Fibroblast of skin of back (primary cell): ENCODE results near the gene HOGA1.
"Not testable (repeated sequence)": the region's sequence is repeated elsewhere in the genome, so short reads cannot be mapped to it uniquely, and the experiment has no call there.

Source experiments
- DNase-seq: peaks from one replicate; pipeline ENCODE4 v3.0.0-alpha.2; 2013

Gene HOGA1

DNA sequence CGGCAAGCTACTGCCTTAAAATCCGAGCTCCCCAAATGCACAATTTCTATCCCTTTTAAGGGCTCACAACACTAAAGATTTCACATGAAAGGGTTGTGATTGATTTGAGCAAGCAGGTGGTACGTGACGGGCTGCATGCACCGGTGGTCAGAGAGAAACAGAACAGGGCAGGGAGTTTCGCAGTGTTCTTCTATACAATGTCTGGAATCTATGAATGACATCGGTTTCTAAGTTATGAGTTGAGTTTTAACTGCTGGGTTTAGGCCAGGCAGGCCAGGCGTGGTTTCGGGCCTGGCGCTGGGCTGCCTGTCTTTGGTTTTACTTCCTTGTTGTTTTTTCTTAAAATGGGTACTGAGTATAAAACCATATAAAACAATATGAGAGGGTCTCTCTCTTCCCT lies 28.6 kb upstream of the HOGA1 start:
- not testable (repeated sequence) for DNase-seq

DNA sequence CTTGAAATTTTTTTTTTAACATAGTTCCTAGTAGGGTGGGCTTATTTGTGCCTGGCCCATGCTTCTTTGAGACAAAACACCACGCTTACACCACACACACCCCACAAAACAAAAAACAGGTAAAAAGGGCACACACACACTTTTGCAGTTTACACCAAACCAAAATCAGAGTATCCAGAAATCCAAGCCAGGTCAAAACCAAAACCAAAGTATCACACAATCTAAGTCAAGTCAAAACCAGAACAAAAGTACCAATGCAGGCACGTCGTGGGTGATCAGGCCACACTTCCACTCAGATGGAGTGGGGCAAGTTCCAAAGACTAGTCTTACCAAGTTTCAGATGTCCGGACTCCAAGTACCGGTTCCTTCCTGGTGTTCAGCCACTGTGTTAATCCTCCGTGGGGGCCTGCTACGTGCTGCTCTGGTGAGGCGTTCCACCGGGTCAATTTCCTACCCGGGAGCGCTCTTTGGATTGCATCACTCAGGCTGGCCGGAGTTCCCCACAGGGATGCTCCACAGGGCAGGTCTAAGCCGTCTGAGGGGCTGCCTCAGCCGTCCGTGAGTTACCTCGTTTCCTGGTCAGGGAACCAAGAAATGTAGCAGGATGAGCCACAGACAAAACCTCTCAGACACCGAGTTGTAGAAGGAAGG lies 23.3 kb upstream of the HOGA1 start:
- DNase-seq = not testable (repeated sequence)

DNA sequence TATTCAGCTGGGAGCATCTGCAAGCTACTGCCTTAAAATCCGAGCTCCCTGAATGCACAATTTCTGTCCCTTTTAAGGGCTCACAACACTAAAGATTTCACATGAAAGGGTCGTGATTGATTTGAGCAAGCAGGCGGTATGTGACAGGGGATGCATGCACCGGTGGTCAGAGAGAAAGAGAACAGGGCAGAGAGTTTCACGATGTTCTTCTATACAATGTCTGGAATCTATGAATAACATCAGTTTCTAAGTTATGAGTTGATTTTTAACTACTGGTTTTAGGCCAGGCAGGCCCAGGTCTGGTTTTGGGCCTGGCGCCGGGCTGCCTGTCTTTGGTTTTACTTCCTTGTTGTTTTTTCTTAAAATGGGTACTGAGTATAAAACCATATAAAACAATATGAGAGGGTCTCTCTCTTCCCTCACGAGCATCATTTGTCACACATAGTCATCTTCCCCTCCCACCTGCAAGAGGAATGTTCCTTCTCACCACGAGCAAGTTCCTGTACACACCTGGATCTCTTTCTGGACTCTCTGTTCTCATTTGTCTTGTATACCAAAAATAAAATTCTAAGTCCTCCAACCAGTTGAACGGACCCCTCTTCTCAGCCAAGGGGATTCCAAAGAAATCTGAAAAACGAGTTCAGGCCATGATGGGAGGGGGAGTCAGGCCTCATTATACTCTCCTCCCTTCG lies 22.7 kb upstream of the HOGA1 start:
- DNase-seq = not testable (repeated sequence)

DNA sequence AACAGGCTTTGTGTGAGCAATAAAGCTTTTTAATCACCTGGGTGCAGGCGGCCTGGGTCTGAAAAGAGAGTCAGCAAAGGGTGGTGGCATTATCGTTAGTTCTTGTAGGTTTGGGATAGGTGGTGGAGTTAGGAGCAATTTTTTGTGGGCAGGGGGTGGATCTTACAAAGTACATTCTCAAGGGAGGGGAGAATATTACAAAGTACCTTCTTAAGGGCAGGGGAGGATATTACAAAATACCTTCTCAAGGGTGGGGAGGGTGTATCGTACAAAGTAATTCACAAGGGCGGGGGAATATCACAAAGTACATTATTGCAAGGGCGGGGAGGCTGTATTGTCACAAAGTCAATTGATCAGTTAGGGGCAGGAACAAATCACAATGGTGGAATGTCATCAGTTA lies 21.9 kb upstream of the HOGA1 start:
- DNase-seq = not testable (repeated sequence)

DNA sequence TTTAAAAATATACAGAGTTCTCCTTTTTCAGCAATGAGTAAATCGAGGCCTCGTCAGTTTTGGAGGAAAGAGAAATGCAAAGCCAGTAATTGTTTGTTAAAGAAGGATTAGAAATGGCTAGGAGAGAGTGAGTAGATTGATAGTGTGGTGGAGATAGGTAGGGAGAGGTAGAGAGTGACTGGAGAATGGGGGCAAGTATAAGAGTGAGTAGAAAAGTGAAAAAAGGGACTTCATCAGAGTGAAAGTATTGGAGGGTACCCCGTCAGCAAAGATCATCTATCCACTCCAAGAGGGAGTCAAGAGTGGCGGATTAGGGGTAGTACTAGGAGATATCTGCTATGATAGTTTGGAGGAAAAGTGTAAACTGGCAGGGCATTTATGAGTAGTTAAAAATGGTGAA lies 20.9 kb upstream of the HOGA1 start:
- no peak for DNase-seq

DNA sequence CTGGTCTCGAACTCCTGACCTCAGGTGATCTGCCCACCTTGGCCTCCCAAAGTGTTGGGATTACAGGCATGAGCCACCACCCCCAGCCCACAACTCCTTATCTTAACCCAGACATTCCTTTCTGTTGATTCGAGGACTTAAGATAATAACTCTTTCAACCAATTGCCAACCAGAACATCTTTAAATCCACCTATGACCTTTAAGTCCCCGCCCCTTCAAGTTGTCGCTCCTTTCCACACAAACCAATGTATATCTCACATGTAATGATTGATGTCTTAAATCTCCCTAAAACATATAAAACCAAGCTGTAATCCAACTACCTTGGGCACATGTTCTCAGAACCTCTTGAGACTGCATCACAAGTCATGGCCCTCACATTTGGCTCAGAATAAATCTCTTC lies 19.4 kb upstream of the HOGA1 start:
- DNase-seq = no peak

DNA sequence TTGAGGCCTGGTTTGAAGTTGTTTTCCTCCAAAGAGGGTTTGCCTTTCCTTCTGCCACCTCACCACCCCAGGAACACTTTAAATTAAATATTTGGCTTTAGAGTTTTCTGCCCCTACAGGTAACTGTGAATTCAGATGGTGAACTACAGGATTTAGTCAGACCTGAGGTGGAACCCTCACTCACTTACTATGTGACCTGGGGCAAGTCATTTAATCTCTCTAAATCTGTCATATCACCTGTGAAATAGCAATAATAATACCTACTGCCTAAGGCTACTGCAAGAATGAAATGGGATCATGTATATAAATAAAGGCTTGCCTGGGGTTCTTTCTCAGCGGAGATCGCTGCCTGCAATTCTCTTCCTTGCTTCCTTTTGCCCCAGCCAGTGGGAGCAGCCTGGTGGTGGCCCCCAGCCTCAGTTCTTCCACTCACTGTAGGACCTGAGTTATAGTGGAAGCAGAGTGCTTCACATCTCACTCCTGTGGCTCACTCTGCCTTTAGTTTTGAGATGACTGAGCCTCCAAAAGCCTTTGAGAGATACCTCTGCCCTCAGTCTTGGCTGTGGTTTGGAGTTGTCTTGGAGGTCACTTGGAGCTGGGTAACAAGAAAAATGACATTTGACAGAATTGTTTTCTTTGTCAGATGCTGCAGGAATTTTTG lies 17.7 kb upstream of the HOGA1 start:
- no peak for DNase-seq

DNA sequence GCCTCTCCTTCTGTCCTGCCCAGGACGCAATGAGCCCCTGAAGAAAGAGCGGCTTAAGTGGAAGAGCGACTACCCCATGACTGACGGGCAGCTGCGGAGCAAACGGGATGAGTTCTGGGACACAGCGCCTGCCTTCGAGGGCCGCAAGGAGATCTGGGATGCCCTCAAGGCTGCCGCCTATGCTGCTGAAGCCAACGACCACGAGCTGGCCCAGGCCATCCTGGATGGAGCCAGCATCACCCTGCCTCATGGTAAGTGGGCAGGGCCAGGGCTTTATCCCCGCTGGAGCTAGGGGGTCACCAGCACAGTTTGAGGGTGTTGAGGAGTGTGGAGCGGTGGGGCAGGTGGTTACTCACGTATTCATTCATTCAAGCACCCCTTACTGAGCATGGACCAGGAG lies 16.3 kb upstream of the HOGA1 start:
- no peak for DNase-seq

DNA sequence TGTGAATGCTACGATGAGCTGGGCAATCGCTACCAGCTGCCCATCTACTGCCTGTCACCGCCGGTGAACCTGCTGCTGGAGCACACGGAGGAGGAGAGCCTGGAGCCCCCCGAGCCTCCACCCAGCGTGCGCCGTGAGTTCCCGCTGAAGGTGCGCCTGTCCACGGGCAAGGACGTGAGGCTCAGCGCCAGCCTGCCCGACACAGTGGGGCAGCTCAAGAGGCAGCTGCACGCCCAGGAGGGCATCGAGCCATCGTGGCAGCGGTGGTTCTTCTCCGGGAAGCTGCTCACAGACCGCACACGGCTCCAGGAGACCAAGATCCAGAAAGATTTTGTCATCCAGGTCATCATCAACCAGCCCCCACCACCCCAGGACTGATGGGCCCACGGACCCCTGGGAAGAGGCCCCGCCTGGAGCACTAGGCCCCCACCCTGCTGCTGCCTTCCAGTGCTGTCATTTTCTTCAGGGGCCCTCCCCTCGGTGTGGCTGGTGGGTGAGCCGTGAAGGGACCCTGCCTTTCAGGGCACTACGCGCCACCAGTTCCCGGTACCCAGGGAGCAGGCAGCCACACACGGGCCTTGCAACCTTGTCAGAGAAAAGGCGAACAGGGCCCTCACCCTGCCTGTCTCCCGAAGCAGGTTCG lies 13.9 kb upstream of the HOGA1 start:
- DNase-seq = no peak

DNA sequence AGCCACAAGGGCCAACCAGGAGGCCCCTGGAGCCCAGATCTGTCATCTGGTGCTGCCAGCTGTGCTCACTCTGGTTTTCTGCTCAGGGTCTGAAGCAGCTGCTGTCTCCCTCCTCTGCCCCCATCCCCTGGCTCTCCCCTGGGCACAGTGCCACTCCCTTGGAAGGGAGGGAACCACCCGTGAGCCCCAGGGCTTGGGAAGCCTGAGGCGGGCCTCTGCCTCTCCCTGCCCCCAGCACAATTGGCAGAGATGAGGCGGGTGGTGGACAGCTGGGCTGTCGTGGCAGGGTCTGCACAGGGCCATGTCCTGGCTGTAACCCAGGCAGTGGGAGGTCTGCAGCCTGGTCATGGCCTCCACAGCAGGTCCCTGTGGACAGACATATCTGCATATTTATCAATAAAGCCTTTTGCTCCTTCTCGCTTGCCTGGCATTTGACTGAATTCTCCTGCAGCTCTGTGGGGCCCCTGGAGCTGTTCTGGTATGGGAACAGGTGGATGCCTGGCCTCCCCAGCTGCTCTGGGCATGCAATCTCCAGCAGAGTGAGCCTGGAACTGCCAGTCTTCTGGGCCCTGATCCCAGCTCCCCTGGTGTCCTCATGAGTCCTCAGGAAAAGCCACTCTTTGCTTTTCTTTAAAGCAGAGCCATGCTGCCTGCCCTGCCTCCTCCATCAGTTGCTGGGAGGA lies 13.3 kb upstream of the HOGA1 start:
- no peak for DNase-seq

DNA sequence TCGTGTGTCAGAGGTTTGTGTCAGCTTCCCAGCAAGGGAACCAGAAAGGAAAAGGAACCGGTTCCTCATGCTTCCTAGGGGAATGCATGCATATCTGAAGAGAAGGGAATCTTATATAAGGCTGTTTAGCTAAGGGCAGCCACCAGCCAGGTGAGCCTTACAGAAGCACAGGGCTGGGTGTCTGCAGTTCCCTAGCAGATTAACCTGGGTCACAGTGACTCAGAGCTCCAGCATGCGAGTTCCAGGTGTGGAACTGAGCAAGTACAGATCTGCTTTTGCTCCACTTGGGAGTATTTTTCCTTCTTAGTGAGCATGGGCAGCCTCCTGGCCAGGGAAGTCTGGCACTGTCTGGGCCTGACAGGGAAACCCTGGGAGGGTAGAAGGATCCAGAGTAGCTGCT lies 12.6 kb upstream of the HOGA1 start:
- DNase-seq = no peak

DNA sequence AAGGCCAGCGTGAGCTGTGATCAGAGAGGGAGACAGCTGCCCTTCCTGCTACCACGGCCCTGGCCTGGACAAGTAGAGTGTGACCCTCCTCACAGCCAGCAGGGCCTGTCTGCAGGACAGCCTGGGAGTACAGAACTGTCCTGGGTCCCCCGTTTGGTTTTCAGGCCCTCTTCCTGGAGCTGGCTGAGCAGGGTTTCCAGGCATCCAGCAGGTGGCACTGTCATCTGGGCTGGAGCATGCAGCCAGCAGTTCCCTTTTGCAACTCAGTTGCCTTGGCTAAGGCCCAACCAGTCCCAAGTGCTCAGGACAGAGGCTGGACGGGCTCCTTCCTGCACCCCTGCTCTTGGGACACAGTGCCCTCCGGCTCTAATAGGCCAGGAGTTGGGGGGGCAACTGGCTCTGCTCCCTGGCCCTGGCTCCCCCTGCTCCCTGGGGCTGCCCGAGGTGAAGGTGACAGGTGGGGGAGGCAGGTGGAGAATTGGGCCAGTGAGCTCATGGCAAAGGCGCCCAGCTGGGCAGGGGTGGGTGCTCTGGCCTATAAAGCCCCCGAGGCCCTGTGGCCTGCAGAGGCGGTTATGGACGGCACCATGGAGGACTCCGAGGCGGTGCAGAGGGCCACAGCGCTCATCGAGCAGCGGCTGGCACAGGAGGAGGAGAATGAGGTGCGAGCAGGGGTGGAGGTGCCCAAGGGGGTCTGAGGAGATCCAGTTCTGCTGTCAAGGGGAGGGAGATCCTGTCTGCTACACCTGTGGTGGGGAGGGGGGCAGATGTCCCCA lies 11.8 kb upstream of the HOGA1 start, which contains the start of gene ANKRD2:
Gene ANKRD2, plus strand, starts transcription at position 566 of the 776 bp plus-strand sequence. Its CDS starts 10 bp downstream, at position 576.
- DNase-seq = peak; percentile 74

DNA sequence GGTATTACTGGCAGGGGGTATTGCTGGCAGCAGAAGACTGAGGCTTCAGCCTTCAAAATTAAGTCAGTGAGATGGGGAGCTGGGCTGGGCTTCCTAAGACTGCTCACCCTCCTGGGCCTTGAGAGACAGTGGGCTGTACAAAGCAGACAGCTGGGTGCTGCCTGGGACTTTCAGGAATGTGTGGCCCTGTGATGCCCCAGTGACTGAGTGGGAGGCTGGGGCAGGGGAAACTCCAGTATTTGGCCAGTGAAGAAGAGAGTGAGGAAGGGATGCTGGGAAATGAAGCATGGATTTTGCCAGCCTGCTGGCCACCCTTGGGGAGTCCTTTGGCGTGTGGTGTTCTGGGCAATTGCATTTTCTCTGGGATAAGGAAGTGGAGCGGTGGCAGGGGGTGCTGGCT lies 11.2 kb upstream of the HOGA1 start:
- DNase-seq = peak; percentile 33

DNA sequence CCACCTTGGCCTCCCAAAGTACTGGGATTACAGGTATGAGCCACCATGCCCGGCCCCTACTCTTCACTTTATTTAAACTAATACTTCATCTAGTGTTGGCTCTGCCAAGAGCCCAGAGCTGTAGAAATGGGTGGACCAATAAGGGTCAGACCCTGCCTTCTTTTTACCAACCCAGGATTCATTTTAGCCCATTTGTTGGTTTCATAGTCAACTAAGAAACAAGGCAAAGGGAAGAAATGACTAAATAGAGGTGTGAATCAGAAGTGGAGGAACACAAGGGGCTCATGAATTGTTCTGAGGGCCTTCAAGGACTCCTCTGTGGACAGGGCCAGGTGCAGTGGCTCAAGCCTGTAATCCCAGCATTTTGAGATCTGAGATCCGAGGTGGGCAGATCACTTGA lies 10.5 kb upstream of the HOGA1 start:
- no peak for DNase-seq

DNA sequence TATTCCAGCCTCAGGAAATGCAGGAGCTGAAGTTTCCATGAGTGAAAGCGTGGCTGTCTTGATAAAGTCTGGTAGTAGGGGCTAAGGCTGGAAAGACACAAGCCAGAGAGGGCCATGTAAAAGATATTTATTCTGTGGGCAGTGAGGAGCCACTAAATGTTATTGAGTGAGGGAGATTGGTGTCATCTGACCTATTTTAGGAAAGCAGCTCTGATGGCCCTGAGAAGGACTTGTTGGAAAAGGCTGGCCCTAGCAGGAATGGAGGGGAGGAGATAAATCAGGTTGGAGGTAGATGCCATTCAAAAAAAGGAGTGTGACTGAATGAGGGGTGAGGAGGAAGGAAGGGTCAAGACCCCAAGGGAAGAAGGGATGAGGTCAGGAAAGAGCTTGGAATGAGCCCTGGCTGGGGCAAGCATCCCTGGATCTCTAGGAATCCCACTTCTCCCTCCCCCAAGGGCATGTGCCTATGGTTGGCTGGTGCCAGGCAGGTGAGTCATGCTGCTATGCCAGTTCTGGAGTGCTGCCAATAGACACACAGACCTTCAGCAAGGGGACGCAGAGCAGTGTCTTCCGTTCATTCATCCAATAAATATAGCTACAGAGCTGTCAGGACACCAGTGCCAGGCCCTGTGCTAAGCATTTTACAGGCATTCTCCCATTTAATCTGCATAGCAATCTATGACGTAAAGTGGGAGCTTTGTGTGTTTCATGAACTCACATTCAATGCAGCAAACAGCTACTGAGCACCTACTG lies 9.6 kb upstream of the HOGA1 start:
- DNase-seq = peak; percentile 92

DNA sequence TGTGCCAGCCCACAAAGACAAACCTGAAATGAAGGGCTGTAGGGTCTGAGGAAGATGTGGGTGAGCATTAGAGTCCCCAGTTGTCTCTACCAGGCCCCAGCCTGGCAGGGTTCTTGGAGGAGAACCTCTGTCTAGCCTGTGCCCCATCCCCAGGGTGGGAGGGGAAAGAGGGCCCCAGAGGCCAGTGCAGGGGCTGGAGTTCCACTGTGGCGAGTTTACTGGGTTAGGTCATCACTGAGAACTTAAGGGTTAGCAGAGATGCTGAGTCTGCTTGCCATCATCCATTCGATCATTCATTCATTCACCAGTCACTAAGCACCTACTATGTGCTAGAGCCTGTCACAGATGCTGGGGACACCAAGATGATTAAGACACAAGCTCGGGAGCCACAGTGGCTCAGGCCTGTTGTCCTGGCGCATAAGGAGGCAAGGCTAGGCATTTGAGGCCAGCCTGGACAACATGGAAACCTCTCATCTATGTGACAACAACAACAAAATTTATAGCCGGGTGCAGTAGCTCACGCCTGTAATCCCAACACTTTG lies 9.0 kb upstream of the HOGA1 start:
- DNase-seq = peak; percentile 44

DNA sequence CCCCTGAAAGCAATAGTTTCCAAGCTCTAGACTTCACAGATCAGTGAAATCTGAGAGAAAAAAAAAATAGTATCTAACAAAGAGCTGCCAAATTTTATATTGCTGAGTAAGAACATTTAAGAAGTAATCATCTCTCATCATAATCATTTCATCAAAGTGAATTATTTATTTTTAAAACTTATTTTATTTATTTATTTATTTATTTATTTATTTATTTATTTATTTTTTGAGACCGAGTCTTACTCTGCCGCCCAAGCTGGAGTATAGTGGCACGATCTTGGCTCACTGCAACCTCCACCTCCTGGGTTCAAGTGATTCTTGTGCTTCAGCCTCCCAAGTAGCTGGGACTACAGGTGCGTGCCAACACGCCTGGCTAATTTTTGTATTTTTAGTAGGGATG lies 7.7 kb upstream of the HOGA1 start:
- not testable (repeated sequence) for DNase-seq

DNA sequence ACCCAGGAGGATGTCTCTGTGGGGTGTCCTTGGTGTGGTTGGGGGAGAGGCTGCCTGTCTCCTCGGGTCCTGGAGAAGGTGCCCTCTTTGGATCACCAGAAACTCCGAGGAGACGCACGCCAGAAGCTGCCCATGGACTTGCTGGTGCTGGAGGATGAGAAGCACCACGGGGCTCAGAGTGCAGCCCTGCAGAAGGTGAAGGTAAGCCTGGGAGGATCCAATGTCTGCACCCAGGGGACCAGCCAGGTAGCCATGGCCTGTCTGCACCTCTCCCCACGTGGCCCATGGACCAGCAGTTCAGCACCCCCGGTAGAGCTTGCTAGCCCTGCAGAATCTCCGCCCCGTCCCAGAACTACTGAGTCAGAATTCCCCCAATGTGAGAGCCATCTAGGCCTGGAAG lies 6.5 kb upstream of the HOGA1 start:
- DNase-seq = no peak

DNA sequence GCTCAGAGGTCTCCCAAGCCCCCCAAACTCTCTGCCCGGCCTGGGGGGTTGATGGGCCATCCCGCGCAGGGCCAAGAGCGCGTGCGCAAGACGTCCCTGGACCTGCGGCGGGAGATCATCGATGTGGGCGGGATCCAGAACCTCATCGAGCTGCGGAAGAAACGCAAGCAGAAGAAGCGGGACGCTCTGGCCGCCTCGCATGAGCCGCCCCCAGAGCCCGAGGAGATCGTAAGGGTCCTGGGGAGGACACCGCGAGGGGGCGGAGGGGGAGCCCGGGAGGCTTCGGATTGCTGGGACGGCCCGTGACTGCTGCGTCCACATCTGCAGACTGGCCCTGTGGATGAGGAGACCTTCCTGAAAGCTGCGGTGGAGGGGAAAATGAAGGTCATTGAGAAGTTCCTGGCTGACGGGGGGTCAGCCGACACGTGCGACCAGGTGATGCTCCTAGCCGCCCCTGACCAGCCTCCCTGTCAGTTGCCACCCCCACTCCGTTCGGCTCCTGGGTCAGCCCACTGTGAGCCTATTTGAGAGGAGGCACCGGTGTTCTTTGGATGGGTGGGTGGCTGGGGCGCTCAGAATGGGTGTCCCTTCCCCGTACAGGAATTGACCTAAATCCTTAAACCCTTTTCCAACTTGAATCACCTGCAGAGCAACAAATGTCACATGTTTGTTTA lies 5.9 kb upstream of the HOGA1 start:
- no peak for DNase-seq
